Measurements from ENCODE around the gene S100A1.
A peak's percentile ranks its signal among the peaks of the same experiment; 100 is the strongest.

Gene S100A1

DNA sequence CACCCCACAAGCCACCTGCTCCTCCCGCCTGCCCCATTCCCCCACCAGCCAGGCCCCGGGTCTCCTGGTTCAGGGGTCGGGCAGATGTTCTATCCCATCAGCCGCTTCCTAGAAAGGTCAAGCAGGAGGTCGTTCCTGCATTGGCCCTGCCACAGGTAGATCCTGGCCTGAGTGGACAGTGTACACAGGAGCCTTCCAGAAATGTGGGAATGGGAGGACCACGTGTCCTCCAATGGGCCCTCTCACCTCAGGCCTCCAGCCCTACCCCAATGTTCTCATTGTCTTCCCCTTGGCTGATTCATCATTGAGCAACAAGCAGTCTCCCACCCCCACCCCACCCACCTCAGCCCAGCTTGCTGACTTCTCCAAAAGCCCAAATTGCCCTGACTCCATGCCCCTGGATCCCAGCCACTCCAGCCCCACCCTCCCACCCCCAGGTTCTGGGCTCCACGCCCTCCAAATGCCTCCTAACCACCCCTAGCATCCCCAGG lies 17.4 kb upstream of the S100A1 start:
- DNase-seq: peak; percentile 66 to 76 (median 74)

DNA sequence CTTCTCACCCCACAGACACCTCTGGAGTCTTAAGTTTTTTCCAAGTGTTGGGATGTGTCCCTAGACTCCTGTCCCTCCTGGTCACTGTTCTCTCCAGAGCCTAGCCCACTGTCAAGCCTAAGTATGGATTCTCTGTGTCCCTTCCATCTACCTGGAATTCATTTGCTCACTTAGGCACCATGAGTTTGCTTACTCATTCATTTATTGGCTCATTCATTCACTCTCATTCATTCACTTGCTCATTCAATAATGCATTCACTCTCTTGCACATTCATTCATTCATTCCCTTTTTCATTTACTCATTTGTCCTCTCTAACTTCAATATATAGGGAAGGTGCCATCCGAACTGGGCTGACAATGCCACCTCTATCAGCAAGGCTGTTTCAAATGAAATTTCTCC lies 16.9 kb upstream of the S100A1 start:
- no peak for DNase-seq

DNA sequence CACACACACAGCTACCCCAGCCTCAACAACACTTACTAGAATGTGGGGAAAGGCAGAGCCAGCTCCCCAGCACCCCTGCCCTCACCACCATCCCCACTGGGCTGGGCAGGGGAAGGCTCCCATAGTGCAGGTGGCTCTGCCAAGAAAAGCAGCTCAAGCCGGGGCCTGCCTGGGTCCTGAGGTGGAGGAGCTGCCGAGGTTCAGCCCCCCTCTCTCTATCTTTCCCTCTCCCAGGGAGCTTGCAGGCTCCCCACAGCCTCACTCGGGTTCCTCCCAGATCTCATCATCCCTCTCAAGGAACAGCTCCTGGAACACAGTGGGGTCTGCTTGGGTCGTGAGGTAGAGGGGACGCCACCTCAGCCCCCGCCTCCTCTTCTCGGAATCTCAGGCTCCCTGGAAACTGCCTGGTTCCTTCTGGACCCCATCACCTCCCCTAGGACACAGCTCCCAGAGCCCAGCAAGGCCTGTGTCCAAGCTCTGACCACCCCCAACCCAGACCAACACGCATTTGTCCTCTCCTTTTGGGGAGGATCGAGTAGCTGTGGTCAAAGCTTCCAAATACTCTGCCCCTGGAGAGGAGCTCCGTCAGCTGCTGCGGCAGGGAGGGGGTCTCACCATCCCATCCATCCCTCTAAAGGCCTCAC lies 16.0 kb upstream of the S100A1 start:
- no peak for DNase-seq

DNA sequence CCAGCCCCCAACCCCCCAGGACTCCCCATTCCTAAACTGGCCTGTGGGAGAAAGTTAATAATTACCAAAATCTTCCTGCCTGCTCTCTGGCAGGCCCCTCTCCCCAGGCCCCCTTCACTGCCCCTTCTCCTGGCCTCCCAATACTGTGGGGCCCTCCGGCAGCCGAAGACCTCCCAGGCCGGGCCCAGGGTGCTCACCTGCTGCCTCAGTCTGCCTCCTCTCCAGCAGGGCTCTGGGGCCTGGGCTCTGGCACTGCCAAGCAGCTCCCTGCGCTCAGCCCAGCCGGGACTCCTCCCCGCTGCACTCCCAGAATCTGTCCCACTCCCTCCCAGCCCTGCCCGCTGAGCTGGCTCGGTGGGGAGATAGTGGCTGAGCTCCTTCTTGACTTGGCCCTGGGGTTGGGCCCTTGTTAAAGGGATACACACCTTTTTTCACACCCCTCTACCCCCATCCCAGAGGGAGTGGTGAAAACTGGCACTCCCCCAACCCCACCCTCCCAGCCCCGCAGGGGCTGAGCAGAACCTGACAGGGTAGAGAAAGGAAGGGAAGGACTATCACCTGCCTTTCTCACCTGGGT lies 15.4 kb upstream of the S100A1 start, which contains the start of gene S100A16:
Gene S100A16 (minus strand): TSS at position 383 of the 577 bp plus-strand sequence. CDS start 4,986 bp downstream, outside the sequence.
- no peak for DNase-seq

DNA sequence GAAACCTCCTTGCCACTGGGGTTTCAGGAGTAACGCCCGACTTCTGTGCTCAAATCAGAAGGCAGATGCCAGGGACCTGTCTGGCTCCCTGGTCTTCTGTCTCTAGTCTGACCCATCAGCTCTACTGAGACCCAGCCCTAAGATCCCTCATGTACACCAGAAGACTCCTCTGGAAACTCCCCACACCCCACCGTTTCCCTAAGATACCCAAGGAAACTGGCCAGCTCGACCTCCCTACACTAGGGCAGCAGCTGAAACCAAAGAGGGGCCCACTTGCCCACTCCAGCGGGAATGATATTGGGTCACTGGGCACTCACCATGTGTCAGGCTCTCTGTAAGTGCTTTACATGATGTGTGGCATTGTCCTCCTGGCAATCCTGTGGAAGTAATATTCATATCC lies 14.8 kb upstream of the S100A1 start:
- DNase-seq: no peak

DNA sequence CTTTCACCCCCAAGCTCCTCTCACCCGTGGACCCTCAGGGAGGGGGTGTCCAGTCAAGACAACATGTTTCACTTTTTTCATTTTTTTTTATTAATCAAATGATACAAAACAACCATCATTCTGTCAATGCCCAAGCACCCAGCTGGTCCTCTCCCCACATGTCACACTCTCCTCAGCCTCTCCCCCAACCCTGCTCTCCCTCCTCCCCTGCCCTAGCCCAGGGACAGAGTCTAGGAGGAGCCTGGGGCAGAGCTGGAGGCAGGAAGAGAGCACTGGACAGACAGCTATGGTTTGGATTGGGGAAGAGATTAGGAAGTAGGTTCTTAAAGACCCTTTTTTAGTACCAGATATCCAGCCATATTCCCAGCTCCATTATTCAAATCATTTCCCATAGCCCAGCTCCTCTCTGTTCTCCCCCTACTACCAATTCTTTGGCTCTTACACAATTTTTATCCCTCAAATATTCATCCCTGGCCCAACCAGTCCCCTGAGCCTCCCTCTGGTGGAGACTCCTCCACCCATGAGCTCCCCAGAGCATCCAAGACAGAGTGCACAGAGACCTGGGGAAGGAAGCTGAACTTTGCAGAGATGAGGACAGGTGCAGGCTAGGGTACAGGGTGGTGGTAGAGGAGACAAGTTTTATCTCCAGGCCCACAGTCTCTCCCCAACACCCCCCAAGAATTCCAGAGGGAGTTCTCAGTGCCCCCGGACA lies 13.9 kb upstream of the S100A1 start:
- no peak for DNase-seq

DNA sequence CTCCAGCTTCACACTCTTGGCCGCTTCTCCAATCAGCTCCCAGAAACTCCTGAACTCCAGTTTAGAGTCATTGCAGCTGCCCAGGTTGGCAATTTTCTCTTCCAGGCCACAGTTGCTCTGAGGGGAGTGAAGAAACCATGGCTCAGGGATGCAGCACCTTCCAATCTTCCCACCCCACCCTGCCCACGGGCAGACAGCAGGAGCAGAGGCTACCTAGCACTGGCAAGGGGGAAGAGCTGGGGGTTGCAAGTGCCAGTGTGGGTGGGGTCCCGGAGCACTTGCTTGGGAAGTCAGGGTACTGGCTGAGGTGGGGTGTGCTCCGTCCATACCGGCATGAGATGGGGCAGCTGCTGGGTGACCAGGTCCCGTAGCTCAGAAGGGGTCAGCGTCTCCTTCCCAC lies 13.3 kb upstream of the S100A1 start:
- no peak for DNase-seq

DNA sequence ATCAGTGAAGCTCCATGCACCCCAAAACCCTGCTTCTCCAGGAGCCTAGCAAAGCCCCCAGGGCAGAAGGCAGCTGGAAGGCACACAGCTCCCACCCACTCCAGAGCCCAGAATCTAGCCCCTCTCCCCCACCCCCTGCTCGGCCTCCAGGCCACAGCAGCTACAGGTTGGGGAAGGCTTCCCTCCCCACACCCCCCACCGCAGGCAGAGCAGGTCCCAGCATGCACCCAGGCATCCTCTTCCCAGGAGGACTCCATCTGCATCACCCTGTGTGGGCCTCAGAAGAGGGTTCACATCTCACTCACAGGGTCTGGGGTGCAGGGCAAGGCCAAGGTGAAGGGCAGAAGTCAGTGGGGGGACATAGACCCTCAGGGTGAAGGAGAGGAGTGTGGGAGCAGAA lies 12.8 kb upstream of the S100A1 start:
- DNase-seq: no peak

DNA sequence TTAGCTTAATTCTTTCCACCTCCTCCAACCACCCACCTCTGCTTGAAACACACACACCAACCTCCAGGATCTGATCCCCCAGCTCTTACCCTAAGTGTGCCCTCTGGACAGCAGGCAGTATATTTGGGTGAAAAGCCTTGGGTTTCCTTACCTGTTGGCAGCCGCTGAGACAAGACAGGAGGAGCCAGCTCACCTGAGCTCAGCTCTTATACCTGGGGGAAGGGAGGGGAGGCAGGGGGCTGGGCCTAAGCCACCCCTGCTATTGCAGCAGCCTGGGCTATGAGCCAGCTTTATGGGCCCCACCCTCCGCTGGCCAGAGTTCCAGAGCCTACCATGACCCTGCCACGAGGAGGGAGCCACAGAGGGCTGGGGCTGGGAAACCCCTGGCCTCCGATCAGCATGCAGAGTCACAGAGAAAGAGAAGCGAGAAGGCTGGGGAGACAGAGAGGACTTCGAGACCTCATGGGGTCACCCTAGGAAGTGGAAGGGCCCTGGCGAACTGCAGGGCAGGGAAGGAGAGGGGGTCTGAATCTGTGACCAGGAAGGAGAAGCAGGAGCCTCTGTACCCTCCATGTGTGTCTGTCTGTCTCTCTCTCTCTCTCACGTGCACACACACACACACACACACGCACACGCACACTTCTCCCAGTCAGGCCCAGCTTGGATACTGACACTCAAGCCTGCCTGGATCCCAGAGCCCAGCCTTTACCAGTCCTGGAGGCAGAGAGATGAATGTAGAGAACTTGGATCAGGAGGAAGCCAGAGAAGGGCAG lies 11.9 kb upstream of the S100A1 start, which contains the start of gene S100A14:
Gene S100A14 (minus strand): TSS at position 182 of the 773 bp plus-strand sequence. CDS start 467 bp downstream, outside the sequence.
- peak; percentile 53 to 62 (median 62) for DNase-seq

DNA sequence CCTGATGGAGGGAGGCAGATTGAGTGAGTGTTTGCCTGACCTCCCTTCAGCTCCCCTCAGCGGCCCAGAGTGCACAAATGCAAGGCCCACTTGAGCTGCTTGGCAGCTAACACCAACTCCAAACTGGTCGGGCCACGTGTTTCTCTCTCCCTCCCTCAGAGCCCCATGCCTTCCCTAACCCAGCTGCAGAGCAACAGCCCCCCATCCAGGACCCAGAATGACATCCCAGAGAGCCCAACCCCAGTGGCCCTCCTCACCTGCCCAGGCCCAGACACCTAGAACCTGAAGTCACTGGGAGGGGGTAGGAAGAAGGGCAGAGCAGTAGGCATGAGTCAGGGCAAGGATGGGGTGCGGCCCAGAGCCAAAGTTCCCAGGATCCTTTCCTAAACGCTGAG lies 11.3 kb upstream of the S100A1 start:
- no peak for DNase-seq

DNA sequence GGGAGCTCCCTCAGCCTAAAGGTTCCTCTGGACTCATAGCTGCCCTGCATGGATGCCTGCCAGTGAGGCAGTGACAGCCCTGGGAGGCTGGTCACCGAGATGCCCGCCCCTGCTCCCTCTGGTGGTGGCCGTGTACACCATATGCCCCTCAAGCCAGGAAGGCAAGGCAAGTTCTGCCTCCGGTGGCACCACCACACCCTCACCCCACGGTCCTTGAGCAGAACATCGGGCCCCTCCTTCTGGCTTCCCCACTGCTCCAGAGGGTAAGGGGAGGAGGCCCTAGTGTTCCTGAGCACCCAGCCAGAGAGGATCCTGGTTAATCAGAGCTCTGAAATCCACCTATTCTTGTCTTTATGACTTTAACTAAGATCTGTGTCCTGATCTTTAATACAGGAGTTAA lies 10.6 kb upstream of the S100A1 start:
- peak; percentile 76 to 91 (median 87) for DNase-seq

DNA sequence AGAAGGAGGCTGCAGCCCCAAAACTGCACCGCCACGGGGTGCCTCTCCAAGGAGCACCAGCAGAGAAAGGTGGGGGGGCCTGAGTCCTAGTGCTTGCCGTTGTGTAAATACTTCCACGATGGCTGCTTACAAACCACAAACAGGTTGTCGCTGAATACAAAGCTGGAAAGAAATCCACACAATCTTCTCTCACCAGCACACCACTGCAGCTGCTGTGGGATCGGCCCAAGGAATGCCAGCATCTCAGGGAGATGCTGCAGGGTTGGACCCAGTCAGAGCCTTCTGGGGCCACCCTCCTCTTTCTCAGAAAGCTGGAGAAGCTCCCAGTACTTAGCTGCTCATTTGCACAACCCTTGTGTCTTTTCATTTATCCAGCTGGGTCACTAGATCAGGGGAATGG lies 9.1 kb upstream of the S100A1 start:
- DNase-seq: no peak

DNA sequence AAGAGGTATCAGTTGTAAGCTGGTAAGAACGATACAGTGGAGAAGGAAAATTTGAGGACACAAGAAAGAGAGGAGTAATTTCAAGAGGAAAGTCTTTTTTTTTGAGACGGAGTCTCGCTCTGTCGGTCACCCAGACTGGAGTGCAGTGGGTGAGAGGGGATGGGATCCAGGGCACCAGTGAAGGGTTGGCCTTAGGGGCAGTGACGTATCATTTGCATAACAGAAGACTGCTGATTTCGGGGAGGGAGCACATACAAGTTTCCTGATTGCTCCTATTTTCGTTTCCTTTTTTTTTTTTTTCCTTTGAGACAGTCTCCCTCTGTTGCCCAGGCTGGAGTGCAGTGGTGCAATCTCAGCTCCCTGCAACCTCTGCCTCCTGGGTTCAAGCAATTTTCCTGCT lies 5.1 kb upstream of the S100A1 start:
- peak; percentile 73 to 87 (median 75) for DNase-seq

DNA sequence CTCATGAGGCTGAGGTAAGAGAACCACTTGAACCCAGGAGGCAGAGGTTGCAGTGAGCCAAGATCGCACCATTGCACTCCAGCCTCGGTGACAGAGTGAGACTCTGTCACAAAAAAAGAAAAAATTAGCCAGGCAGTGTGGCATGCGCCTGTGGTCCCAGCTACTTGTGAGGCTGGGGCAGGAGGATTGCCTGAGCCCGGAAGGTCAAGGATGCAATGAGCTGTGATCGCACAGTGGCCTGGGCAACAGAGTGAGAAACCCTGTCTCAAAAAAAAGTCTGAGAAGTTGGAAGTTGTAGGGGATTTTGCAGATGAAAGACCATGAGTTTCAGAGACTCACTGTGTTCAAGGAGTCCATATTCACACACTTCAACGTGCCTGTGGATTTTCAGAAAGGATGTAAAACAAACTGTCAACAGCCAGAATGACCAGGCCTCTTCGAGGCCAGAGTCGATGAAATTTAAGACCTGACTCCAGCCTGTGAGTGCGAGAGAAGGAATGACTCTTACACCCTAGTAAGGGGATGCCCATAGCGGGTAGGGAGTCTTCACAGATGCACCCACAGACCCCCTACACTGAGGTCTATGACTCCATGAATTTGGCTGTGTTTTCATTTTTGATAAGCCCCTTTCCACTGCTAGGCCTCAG lies 3.1 kb upstream of the S100A1 start:
- DNase-seq: no peak

DNA sequence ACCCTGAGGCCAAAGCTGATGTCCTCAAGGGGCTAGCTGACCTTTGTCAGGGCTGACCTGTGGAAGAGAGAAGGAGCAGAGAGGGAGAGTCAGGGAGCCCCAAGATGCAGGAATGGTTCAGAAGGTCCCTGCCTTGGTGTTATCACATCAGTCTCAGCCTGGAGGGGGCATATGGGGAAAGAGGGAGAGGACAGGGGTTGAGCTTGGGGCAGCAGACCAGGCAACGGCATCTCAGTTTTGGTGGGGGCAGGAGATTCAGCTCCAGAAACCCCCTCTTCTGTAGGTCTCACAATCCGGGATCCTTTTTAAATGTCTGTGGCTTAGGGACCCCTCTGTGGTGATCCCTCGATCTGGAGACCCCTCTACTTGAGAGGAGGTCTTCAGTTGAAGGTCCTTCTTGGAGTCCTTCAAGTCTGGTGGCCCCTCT lies 1.7 kb upstream of the S100A1 start:
- no peak for DNase-seq

DNA sequence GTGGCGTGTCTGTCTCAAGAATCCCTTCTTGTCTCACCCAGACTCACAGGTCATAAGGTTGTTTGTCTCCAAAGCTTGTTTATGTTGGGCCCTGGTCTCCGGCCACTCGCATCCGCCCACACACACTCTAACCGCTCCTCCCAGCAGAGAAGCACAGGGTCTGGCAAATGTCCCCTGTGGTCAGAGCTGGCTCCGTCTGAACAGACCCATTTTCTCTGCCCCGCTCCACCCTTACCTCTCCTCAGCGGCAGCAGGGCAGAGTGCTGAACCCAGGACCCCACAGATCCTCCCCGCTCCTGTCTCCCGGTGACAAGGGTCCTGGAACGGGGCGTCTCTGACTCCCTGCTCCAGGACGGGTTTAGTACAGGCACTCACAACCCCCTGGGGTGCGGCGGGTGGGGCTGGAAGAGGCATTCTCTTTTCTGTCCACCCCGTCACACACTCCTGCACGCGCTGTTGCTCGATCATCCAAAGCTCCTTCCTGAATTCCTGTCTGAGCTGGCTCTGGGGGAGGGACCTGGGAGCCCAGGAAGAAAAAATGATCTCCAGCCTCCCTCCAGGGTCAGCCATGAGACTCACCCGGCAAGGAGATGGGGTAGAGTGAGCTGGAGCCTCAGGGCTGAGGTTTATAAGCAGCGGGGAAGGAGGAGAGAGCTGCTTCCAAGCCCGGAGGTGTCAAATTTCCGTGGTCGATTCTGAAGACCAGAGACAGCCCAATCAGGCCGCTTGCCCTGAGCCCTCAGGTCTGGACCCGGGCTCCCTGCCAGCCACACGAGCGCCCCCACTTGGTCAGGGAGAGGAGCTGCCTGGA lies 1.1 kb upstream of the S100A1 start, which contains the start of gene S100A13:
Gene S100A13 (minus strand): TSS at position 602 of the 811 bp plus-strand sequence. CDS start 1,033 bp downstream, outside the sequence.
- DNase-seq: peak in 2 of 3 donors; percentile 48 to 53

DNA sequence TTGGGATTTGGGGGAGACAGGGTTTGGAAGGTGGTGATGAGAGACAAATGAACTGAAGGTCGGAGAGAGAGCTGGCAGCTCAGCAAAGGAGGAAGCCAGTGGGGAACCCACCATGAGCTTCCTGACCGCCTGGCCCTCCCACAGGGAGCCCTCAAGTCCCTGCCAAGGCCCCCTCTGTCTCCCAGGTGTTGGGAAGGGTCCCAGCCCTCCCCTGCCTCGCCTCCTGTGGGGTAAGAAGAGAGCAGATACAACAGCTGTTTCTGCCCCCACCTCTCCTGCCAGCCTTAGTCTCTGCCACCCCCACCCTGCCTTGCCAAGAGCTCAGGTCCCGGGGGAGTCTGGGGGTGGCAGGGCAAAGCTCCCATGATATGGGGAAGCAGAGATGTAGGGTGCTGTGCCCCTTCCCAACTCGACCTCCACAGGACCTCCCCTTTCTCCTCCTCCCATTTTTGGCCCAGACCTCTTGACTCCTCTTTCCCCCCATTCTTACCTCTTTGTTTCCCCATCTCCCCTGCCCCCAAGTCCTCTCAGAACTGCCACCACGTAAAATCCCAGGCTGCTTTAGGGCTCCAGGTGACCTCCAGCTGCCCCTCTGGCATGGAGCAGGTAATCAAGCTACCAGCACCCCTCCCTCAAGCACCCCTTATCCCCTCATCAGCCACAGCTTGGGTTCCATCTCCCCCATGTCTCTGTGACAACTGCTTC lies 556 bp downstream of the S100A1 start:
- no peak for DNase-seq

DNA sequence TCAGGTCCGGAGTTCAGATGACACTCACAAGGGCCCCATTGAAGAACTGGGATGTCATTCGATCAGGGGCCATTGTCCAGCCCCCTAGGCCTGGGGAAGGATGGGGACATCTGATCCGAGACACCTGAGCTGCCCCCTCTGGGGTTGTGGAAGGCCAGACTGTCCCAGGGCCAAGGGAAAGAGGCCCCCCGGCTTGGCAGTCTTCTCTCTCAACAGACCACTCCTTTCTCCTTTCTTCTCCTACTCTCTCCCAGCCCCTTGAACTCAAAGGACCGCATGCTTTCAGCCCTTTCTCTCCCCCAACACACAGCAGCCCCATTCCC lies 1.1 kb downstream of the S100A1 start:
- DNase-seq: no peak

DNA sequence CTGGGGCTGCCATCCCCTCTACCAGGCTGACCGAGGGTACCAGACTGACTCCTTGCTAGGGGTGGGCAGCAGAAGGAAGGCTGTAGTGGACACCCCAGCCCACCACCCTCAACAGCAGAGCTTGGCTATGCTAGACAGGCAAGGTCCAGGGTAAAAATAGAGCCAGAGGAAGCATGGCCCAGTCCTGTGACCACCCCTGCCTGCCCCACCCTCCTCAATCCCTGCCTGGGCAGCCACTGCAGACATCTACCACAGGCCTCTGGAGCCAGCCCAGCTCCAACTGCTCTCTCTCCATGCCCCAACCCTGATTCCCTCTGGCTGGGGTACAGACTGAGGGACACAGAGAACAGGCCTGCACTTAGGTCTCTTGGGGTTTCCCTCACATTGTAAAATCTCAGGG lies 1.7 kb downstream of the S100A1 start:
- no peak for DNase-seq

DNA sequence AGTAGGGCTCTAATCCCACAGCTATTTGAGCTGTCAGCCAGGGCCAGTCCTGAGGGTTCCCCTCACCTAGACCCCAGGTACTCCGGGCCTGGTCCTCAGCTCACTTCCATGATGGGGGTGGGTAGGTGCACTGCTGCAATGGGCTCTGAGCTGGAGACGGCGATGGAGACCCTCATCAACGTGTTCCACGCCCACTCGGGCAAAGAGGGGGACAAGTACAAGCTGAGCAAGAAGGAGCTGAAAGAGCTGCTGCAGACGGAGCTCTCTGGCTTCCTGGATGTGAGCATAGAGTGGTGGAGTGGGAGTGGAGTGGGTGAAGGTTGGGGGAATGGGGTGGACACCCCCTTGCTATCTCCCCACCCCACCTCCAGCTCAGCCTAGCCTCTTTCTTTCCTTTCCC lies 2.1 kb downstream of the S100A1 start:
- DNase-seq: no peak
